HG02870 (cell line): ENCODE measurements around the gene CLN3.
"Not testable (repeated sequence)": the region's sequence is repeated elsewhere in the genome, so short reads cannot be mapped to it uniquely, and the experiment has no call there.

Experiments
- ATAC-seq: cut with Tn5 transposase; IDR thresholded peaks from one replicate; pipeline ENCODE4 v1.9.1; 2021; ENCODE audit warnings: mild to moderate bottlenecking, moderate library complexity; ENCODE audit not compliant: unreplicated experiment

Gene CLN3

DNA sequence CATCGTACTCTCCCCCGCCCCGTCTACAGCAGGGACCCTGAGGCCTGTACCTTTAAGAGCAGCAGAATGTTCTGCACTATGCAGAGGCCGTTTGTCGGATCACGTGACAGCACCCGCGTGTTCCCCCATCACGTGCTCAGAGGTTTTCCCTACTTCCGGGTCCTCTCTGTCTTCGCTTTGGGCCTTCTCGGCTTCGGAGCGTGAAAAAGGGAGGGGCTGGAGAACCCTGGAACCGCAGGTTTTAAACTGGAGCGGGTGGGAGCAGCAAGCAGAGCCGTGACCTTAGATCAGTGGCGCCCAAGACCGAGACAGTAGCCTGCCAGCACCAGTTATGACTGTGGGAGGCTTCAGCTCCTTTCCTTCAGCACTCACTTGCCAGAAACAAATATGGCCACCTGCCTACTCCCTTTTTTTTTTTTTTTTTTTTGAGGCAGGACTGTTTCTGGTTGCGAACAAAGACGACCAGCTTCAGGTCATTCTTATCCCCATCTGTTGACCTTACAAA is at the start of gene CLN3:
Gene CLN3 (minus strand): TSS at position 105 of the 505 bp plus-strand sequence. CDS start 315 bp downstream, outside the sequence.
- peak; percentile 76 for ATAC-seq

DNA sequence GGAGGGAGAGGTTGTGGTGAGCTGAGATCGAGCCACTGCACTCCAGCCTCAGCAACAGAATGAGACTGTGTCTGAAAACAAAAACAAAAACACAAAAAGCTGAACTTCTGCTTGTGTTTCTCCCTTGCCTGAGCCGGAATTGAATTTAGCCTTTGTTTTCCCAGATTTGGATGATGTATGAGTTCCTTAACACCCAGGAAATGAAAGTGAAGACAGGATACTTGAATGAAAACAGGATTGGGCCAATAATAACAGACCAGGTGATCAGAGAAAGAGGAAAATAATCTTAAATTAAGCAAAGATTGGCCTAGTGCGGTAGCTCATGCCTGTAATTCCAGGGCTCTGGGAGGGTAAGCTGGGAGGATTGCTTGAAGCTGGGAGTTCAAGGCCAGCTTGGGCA is 48.5 kb upstream of the CLN3 start:
- no peak for ATAC-seq

DNA sequence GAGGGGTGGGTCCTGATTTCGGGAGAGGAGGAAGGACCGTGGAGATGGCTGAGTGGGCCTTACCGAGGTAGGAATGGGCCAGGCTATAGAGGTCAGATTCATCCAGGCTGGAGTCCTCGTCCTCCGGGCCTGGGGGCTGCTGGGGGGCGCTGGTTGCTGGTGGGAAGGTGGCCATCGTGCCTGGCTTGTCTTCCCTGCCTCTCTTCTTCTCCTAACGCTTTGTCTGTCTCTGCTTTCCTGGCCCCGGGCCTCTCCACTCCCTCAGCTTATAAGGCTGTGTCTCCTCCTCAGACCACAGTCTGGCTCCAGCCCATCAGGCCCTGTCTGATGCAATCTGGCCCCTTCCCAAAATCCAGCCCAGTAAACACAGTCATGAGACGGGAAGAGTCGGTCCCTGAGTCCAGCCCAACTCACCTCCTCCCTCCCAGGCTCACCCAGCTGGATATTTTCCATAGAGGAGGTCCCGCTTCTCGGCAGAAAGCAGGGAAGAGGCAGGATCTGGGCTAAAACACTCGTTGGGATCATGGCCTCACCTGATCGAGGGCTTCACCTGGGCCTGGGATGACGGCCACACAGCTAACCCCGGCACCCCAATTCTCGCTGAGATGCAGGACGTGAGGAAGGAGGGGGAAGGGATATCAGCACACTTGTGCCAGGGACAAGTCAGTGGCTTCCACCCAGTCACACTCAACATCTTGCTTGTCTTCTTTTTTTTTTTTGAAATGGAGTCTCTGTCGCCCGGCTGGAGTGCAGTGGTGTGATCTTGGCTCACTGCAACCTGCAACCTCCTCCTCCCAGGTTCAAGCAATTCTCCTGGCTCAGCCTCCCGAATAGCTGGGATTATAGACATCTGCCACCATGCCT is 47.1 kb upstream of the CLN3 start, which contains the start of gene NUPR1:
Gene NUPR1 (minus strand): TSS at position 242 of the 864 bp plus-strand sequence. CDS start 67 bp downstream, at position 175.
- no peak for ATAC-seq

DNA sequence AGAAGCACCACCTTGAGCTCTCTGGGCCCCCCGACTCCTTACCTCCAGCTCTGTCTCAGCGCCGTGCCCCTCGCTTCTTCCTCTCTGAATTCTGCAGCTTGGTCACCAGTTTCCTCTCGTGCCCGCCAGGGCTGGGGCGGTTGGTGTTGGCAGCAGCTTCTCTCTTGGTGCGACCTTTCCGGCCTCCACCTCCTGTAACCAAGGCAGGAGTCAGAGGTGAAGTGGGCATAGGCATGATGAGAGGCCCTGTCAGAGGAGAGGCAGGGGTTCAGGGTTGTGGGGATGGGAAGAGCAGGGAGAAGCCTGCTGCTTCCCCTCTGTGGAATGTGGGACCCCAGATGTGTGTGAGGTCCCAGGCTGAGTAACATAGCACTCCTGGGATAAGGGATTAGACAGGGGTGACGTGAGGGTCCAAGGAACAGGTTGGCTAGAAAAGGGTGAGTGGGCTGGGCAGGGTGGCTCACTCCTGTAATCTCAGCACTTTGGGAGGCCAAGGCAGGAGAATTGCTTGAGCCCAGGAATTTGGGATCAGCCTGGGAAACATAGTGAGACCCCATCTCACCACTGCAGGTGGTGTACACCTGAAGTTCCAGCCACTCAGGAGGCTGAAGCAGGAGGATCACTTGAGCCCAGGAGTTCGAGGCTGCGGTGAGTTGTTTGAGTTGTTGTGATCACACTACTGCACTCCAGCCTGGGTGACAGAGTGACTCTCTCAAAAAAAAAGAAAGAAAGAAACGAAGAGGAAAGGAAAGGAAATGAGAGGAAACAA is 46.3 kb upstream of the CLN3 start:
- ATAC-seq: no peak

DNA sequence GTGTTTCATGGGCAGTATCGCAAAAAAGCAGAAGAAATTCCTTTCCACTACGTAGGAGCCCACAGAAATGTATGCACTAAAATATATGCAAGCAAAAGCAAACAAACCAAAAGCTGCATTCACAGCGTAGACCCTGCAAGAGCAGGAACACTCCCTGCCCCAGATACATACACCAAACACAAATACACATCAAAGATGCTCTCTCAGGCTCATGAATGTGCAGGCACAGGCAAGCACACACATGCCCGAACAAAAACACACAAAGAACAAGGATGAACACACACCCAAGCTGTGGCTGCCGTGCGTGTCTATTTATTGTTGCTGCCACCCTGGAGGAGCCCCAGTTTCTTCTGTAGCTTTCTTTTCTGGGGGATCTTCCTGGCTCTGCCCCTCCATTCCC is 45.2 kb upstream of the CLN3 start:
- no peak for ATAC-seq

DNA sequence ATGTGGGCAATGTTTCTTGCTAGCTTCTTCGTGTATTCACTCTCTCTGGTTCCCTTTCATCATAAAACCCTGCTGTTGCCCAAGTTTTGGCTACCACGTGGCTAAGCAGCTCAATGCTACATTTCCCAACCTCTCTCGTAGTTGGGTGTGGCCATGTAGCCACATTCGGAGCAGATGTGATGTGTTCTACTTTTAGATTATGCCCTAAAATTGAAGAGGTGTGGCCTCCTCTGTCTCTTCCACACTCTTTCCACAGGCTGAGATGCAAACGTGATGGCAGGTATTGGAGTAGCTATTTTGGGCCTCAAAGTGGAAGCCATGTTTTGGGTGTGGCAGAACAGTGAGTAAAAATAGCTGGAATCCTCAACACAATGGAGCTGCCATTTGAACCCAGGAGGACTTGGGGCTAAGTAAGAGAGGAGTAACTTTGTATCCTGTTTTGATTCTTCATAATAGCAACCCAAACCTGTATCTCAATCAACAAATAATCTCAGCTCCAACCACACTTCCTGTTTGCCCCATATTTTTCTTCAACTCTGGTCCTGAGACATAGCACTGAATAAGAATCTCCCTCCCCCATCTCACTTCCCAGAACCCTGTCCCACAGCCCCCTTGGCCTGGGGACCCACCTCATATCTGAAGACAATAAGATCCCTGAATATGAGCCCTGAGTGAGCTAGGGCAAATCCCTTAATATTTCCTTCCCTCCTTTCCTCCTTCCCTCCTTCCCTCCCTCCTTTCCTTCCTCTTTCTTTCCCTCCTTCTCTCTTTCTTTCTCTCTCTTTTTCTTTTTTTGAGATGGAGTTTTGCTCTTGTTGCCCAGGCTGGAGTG is 42.9 kb upstream of the CLN3 start:
- ATAC-seq: no peak

DNA sequence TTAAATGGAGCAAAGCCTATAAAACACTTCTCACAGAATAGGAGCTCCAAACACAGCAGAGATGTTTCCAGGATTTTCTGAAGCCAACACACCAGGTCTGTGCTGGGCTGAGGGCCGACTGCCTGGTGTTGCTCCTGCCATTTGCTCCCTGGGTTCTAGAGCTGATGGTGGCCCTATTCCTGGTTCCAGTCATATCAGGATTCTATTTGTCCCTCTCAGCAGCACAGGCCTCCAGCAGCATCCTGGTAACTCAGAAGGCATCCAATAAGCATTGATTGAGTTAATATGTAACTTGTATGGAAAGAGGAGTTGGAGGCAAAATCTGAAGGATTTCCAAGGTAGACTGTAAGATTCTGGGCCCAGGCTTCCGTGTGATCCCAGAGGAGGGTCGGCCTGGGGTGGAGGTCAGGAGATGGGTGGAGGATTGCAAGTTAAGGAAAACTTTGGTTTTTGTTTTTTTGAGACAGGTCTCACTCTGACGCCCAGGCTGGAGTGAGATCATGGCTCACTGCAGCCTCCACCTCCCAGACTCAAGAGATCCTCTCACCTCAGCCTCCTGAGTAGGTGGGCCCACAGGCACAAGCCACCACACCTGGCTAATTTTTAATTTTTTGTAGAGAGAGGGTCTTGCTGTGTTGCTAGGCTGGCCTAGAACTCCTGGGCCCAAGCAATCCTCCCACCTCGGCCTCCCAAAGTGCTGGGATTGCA is 41.2 kb upstream of the CLN3 start:
- ATAC-seq: no peak

DNA sequence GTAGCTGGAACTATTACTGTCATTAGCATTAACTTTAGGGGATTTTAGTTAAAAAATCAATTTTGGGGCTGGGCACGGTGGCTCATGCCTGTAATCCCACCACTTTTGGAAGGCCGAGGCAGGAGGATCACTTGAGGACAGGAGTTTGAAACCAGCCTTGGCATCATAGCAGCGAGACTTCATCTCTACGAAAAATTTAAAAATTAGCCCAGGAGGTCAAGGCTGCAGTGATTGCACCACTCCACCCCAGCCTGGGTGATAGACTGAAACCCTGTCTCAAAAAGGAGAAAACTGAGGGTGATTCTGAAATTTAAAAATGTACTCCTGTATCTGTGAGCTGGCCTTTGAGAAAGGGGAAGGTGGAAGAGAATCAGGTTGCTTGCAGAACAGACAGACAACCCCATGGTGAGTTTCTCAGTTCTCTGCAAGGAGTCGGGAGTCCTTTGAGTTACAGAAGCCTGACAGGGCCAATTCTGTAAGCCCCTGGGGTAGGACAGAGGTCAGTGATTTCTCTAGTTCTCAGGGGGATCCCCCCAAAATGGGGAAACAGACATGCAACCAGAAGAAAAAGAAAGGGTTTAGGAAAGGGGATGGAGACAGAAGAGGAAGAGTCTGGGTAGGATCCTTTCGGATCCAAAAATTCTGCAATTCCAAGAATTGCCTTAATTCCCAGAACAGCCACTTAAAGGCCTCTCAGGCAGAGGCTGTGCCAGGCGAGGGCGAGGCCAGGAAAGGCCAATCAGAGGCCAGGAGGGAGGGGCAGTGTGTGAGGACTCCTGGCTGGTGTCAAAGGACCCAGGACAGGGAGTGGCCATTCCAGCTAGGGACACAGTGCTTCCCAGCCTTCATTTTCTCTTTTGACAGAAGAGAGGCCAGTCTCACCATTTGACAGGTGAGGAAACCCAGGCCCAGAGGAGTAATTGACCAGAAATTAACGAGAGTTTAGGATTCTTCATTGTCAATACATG is 40.2 kb upstream of the CLN3 start:
- ATAC-seq: no peak

DNA sequence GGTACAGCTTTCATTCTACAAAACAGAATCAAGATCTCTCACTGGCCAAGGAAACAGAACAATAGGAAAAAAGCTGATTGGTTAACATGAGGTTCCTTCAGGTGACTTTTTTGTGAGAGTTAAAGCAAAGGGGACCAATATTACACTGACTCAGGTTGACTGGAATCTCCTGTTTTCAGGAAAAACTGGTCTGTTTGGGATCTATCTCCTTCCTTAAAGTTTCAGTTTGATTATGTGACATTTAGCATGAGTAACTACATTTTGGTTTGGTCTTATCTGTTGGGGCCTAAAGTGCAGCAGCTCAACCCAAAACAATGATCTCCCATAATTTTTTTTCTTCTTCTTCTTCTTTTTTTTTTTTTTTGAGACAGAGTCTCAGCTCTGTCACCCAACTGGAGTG is 37.2 kb upstream of the CLN3 start:
- ATAC-seq: no peak

DNA sequence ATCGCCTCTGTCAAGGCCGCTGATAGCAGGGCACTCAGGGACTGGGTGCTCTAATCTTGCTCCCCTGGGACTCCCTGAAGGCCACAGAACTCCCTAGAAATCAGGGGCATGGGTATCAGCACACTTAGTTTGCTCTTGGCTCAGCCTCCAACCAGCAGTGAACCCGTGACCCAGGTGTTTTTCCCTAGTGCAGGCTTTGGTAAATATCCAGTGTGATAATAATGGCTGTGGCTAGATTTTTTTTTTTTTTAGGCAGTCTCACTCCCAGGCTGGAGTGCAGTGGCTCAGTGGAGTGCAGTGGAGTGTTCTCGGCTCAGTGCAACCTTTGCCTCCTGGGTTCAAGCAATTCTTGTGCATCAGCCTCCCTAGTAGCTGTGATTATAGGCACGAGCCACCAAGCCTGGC is 36.6 kb upstream of the CLN3 start:
- ATAC-seq: no peak

DNA sequence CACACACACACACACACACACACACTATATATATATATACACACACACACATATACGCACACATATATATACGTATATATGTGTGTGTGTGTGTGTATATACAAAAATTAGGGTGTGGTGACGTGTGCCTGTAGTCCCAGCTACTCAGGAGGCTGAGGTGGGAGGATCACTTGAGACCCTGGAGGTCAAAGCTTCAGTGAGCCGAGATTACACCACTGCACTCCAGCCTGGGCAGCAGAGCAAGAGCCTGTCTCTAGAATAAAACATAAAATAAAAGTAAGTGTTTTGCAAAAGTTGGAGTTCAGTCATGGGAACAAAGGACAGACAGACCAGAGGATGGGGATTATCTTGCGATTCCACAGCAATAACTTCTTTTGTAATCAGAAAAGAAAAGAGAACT is 36.1 kb upstream of the CLN3 start:
- no peak for ATAC-seq

DNA sequence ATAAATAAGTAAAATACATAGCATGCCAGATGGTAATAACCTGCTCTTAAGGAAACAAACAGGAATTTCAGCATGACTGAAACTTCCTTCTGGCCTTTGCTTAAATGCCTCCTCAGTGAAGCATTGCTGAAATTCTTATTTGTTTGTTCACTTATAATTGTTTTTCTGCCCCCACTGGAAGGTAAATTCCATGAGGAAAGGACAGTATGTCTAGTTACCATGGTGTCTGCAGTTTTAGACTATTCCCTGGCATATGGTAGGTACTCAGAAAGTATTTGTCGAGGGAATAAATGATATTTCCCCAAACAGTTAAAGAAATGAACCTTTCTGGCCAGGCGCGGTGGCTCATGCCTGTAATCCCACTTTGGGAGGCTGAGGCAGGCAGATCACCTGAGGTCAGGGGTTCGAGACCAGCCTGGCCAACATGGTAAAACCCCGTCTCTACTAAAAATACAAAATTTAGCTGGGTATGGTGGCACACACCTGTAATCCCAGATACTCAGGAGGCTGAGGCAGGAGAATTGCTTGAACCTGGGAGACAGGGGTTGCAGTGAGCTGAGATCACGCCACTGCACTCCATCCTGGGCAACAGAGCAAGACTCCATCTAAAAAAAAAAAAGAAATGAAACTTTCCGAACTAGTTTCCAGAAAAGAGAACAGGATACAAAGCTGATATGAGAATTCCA is 35.4 kb upstream of the CLN3 start:
- ATAC-seq: not testable (repeated sequence)

DNA sequence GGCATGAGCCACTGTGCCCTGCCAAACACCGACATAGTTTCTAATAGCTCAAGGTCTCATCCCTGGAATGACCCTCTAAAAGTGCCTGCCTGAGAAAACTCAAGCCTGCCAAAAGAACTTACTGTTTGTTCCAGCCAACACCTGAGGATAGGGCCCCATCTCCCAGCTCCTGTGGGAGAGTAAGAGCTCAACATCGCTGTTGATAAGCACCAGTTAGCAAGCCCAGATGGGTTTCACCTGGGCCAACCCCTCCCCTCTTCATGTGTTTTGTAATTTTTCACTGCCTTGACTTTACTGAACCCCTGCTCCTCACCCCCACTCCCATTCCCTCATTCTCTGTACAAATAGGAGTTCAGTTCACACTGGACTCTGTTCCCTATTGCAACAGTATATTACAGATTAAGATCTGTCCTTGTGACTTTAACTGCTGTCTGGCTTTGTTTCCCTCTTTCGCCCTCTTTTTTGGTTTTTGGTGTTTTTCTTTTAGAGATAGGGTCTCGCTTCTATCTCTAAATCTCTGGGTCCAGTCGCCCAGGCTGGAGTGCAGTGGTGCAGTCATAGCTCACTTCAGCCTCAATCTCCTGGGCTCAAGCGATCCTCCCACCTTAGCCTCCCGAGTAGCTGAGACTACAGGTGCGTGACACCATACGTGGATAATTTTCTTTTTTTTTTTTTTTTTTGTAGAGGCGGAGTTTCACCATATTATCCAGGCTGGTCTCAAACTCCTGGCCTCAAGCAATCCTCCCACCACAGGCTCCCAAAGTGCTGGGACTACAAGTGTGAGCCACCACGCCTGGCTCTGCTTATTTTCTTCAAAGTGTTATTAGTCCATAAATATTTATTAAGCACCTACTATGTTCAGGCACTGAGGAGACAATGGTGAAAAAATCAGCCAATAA is 34.6 kb upstream of the CLN3 start:
- no peak for ATAC-seq

DNA sequence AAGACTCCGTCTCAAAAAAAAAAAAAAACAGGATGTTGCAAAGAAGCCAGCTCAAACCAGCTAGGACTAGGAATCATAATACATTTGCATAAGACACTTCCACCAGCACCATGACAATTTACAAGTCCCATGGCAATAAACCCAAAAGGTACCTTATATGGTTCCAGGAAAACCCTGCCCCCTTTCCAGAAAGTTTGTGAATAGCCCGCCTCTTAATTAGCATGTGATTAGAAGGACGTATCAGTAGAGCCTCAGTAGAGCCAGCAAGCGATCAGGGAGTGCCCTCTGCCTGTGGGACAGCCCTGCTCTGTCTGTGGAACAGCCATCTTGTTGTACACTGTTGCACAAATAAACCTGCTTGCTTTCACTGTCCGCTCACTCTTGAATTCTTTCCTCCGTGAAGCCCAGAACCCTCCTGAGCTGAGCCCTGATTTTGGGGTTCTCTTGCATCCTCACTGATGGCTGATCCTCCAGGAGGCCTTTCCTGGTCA is 32.9 kb upstream of the CLN3 start:
- ATAC-seq: no peak

DNA sequence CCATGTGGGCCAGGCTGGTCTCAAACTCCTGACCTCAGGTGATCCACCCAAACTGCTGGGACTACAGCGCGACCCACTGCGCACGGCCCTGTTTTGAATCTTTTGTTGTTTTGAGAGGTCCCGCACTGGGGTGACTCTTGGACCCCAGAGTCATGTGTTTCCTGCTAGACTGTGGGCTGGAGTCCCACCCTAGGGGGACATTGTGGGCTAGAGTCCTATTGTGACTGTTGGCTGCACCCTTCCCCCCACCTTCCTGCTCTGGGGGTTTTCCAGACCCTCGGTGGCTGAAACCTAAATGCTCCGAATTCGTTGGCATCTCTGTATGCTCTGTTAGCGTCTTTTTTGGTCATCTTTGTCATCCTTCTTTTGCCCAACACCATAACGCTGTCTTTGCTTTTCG is 30.9 kb upstream of the CLN3 start:
- ATAC-seq: no peak

DNA sequence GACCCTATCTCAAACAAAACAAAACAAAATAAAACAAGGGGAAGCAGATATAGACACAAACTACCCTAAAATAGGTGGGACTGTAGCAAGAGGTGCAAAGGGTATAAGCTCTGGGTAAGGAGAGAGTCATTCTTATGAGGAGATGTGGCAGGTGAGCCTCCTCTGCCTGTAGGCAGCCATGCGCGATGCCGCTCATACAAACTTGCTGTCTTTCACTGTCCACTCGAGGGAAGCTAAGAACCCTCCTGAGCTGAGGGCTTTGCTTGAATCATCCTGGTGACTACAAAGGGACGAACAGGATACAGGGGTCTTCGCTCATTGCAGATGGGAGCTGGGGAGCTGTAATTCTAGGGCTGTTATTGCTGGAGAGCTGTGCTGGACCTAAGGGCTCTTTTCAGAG is 29.6 kb upstream of the CLN3 start:
- ATAC-seq: no peak

DNA sequence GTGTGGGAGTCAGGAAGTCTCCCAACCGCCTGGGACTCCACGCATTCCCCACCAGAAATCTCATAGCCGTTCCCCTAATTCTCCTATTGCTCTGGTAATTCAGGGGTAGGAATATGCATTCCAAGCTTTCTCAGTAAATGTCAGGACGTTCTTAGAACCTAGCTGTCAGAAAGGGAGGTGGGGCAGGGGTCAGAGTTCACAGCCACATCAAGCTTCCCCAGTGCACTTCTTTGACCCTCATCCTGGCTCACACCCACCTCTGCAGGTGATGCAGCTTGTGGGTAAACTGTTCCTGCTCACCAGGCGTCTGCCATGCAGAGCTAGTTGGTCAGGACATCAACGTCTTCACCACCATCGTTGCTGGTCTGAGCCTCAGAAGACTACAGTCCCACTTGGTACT is 28.8 kb upstream of the CLN3 start:
- ATAC-seq: no peak
